ENCODE measurements around the gene TMEM151B.
A peak's percentile ranks its signal among the peaks of the same experiment; 100 is the strongest.
"Not testable (repeated sequence)": the region's sequence is repeated elsewhere in the genome, so short reads cannot be mapped to it uniquely, and the experiment has no call there.

The TMEM151B gene

DNA sequence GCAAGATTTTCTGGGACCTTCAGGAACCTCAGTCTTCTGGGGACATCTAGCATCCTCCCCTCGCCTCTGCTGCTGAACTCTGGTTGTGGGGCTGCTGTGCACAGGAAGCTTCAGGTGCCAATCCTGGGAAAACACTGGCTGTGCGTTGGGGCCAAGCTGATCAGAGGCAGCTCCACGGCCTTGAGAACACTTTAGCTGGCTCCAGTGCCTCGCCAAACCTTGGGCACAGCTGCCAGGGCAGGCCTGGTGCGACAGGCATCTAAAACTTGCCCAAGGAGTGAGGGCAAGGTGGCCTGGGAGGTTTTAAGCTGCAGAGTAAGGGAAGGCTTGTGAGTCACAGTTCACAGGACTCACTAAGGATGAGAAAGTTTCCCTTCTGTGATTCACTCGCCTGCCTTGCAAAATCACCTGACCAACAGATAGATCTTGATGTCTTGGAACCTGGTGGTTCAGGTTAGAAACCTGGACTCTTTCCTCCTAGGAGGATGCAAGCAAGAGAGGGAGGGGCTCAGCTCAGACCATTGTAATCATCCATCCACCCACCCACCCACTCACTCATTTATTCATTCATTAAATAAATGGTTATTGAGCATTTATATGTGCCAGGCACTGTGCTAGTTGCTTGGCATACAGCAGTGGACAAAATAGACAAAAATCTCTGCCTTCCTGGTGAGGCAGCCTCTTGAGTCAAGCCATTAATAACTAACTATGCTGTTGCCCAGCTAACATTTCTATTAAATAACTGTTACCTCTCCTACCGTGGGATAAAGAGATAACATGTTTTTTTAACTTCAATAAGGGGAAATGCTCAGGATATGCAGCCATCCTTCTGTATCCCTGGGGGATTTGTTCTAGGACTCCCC lies 69.7 kb downstream of the TMEM151B start:
- no peak for DNase-seq

DNA sequence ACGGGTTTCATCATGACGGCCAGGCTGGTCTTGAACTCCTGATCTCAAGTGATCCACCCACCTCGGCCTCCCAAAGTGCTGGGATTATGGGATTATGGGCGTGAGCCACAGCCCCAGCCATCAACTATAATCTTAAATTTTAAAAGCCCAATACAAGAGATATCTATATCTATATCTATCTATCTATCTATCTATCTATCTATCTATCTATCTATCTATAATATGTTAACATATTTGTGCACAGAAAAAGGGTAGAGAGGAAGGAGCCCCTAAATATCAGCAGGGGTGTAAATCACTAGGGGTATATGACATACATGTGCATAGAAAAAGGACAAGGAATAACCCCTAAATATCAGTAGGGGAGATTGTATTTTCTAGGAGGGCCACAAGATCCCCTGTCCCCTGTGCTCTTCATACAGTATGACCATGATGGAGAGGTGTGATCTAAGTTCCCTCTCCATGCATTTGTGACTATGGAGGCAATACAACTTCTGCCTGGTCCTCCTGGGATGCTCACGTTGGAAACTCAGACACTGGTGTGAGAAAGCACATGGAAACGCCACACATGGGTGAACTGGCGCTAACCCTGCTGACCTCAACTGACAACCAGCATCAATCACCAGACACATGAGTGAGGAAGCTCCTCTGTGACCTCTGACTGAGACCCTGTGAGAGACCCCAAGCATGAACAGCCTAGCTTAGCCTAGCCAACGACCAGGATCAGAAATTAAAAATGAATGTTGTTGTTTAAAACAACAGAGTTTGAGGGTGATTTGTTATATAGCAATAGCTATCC lies 71.0 kb downstream of the TMEM151B start:
- no peak for DNase-seq

DNA sequence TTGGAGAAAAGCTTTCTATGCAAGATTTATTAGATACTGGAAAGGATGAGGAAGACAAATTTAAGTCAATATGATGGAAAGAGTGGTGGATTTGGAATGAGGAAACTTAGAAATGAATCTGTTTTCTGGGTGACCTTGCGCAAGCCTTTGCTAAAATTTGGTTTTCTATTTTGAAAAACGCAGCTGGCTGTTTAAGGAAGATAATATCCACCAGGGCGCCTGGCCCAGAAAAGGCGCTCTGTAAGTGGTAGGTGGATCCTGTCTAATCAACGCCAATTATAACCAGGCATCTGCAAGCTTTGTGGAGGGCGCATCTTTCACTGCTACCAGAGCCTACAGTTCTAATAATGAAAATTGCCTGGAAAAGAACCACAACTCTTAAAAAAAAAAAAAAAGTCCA lies 71.8 kb downstream of the TMEM151B start:
- DNase-seq, result no peak

DNA sequence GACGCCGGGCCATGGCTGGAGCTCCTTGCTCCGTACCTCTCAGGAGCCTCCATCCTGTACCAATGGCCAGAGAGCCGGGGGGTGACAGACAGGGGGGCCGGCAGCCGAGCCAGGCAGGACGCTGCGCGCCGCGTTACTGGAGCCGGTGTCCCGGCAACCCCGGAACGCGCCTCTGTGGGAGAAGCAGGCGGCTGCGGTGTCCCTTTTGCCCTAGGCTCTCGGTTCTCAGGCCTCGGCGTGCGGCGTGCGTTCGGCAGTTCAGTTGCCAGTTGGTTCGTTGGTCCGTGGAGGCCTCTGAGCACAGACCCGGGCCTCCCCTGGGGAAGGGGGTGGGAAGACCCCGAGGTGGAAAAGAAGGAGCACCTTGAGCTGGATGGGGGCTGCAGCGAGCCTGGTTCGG lies 72.2 kb downstream of the TMEM151B start, which contains the start of gene SPATS1:
Gene SPATS1, plus strand, starts transcription at position 162 of the 400 bp plus-strand sequence. CDS start 446 bp downstream, outside the sequence.
- DNase-seq, result peak; percentile 15

DNA sequence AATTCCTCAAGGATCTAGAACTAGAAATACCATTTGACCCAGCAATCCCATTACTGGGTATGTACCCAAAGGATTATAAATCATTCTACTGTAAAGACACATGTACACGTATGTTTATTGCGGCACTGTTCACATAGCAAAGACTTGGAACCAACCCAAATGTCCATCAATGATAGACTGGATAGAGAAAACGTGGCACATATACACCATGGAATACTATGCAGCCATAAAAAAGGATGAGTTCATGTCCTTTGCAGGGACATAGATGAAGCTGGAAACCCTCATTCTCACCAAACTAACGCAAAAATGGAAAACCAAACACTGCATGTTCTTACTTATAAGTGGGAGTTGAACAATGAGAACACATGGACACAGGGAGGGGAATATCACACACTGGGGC lies 76.6 kb downstream of the TMEM151B start:
- DNase-seq, result not testable (repeated sequence)

DNA sequence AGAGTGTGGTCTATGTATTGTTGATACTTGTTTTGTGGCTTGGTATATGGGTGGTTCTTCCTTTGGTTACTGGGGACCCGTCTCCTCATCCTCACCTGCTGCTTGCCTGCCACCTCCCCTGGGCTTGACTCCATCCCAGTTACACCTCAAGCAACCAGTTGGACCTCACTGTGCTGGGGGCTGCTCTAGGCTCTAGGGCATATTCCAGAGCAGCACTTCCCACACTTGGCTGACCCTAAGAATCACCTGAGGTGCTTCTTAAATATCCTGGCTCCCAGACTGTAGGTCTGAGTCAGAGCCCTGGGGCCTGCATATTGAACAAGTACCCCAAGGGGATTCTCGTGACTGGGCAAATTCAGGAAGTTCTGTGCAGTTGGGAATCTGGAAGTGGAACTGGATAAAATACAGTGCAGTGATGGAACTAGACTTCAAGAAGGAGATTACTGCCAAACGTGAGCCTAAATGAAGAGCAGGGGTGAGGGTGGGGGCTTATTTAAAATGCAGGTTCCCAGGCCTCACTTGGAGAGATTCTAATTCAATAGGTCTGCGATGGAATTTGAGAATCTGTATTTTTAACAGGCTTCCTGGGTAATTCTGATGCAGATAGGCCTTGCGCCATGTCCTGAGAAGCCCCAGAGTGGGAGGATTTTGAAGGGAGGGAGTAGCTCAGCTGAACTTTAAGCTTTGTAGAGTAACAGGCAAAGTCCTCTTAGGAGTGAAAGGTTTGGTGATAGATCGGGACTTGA lies 79.8 kb downstream of the TMEM151B start:
- DNase-seq, result no peak

DNA sequence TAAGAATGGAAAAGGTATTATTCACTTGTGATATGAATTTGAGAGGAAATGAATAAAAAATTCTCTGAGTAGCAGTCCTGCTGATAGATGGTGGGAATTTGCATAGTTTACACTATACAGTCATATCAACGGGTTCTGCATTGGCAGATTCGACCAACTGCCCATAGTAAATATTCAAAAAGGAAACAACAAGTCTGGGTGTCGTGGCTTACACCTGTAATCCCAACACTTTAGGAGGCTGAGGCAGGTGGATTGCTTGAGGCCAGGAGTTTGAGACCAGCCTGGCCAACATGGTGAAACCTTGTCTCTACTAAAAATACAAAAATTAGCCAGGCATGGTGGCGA lies 80.4 kb downstream of the TMEM151B start:
- not testable (repeated sequence) for DNase-seq

DNA sequence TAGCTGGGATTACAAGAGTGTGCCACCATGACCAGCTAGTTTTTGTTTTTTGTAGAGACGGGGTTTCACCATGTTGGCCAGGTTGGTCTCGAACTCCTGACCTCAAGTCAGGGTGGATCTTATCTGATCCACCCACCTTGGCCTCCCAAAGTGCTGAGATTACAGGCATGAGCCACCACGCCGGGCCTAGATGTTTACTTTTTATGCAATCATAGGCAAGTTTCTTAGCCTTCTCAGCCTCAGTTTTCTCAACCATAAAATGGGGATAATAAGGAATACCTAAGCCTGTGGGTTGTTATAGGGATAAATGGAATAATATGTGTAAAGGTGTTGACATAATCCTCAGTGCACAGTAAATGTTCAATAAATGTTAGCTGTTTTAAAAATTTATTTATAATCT lies 82.0 kb downstream of the TMEM151B start:
- no peak for DNase-seq

DNA sequence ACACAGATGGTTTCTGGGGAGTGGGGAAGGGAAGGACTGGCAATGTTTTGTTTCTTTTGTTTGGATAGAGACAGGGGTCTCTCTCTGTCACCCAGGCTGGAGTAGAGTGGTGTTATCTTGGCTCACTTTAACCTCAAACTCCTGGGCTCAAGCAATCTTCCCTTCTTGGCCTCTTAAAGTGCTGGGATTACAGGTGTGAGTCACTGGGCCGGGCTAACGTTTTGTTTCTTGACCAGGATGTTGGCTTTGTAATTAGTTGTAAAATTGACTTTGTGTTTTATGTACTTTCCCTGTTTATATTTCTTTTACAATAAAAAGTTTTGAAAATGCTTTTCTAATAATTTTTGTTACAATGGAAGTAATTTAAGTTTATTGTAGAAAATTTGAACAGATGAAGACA lies 83.1 kb downstream of the TMEM151B start:
- DNase-seq, result no peak

DNA sequence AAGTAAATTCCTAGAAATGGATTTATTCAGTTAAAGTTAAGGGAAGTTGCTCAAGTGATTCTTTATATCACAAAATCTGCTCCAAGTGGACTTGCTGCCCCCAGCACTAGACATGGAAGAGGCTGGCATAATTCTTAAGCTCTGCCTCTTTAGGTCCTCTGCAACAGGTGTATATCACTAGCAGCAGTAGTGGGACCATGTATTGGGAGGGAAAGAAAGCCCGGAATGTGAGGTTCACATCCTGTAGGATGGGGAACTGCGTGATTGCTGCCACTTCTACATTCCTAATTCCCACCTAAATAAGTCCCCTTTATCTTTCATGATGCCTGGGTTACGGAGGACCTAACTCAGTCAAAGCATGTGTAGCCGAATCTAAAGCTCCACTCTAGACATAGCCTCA lies 85.4 kb downstream of the TMEM151B start:
- DNase-seq, result no peak

DNA sequence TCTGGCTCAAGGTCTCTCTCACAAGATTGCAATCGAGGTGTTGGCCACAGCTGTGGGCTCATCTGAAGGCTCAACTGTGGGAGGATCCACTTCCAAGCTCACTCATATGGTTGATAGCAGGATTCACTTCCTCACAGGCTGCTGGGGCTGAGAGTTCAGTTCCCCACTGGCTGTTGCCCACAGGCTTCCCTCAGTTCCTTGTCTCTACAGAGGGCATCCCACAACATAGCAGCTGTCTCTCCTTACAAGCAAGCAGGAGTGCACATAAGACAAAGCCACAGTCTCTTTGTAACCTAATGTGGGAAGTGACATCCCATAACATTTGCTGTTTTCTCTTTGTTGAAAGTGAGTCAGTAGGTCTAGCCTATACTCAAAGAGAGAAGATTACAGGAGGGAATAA lies 86.2 kb downstream of the TMEM151B start:
- DNase-seq, result no peak
